ENCODE measurements around the gene ADAM19.

ADAM19 gene

GRCh38 chr5:157596487-157596886 lies 20.9 kb upstream of the ADAM19 start:
- no peak for DNase-seq (ENCODE audit: low spot score)

DNA sequence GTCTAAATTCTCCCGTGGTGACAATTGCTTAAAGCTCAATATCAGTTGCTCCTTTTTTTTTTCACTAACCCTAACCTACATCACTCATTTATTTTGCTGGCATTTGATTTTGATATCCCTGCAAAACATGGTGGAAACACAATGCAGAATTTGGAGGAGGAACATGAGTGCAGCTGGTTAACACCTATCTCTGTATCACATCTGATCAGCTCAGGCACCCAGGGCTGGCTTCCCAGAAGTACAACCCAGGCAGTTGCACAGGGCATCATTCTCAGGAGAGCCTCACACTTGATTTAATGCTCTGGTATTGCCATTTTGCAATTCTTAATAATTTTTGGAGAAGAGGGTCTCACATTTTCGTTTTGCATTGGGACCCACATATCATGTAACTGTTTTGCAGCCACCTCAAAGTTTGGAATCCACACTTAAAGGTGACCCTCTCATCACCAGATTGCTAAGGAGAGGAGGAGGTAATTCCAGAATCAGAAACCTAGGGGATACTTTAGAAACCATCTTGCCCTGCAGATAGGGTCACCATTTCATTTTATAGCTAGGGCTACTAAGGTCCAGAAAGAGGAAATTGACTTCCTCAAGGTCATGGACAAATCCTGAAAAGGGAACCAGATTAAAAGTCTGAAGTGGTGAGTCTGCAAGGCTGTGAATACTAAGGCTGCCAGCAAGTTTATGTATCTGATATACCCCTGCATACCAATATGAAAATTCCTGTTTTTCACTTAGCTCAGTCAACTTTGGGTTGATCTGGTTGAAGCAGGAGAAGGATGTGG lies 19.3 kb upstream of the ADAM19 start:
- DNase-seq (ENCODE audit: low spot score) = no peak

GRCh38 chr5:157594257-157594656 lies 18.7 kb upstream of the ADAM19 start:
- DNase-seq (ENCODE audit: low spot score) = no peak

DNA sequence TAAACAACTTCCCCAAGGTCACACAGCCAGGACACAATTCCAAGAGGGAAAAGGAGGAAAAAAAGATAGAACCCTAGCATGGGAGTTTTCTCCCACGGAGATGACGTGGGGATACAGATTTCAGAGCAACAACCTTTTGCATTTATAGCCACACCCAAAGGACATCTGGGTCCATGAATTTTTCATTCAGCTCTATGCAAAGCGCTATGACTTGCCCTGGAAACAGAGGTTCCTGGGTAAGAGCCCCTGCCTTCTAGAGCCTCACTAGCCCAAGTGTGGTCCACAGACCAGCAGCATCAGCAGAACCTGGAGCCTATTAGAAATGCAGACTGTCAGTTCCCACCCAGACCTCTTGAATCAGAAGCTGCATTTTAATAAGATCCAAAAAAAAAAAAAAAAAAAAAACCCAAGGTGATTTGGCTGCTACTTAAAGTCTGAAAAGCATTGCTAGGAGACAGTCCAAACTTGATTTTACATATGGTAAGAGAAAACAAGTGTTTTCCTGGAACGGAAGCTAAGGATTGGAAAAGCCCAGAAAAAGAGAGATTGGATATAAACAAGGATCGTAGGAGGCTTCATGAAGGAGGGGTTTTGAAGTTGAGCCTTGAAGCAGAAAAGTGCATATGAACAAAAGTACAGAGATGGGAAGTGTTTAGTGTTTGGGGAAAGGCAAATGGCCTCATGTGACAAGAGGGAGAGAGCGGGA lies 17.6 kb upstream of the ADAM19 start:
- no peak for DNase-seq (ENCODE audit: low spot score)

GRCh38 chr5:157592594-157592993 lies 17.0 kb upstream of the ADAM19 start:
- DNase-seq (ENCODE audit: low spot score) = no peak

- no peak for DNase-seq (ENCODE audit: low spot score)
These were observed 14.9 kb upstream of the ADAM19 start for GRCh38 chr5:157590478-157590877.

DNA sequence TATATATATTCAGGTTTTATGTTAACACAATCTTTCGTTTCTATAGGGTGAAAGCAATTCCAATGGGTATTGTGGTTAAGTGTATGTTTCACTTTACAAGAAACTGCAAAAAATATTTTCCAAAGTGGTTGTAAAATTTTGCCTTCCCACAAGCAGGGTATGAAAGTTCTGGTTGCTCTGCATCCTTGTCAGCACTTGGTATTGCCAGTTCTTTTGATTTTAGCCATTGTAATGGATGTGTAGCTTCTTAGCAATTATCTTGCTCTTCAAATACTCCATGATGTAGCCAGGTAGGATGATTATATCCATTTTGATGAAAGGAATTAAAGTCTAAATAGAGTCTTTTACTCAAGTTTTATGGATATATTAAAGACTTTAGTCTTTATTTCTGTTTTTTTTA lies 9.1 kb upstream of the ADAM19 start:
- DNase-seq (ENCODE audit: low spot score) = no peak

GRCh38 chr5:157582731-157583620 lies 7.4 kb upstream of the ADAM19 start:
- no peak for DNase-seq (ENCODE audit: low spot score)

DNA sequence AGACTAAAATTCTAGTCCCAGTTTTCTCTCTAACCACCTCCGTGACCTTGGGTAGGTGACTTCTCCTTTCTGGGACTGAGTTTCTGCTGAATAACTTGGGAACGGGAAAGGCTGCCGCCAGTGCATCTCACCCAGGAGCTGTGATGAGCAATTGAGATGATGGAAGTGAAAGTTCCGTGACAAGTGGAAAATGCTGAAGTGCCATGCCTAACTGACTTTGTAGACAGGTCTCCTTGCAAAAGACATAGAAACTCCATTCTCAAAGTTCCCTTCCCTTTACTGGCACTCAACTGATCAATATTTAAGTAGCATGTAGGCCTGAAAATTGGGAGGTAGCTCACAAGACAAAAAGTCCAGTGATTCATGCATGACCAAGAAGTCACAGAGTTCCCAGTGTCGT lies 6.3 kb upstream of the ADAM19 start:
- DNase-seq (ENCODE audit: low spot score) = no peak

- no peak for DNase-seq (ENCODE audit: low spot score)
These were observed 2.7 kb upstream of the ADAM19 start for GRCh38 chr5:157578079-157578780.

DNA sequence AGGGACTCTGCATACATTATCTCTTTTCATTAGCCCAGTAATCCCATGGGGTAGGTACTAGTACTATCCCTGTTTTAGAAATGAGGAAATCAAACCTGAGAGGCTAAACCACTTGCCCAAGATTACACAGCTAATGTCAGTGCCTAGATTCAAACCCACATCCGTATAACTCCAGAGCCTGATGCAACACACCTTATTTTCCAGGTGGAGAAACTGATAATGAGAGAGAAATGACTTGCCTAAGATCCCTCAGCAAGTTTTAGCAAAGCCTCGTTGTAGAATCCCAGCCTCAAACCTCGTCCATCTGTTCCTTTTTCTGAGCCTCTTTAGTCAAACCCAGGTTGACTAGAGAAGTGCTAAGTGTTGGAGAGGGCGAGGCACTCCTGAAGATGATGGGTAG lies 1.1 kb upstream of the ADAM19 start:
- no peak for DNase-seq (ENCODE audit: low spot score)

DNA sequence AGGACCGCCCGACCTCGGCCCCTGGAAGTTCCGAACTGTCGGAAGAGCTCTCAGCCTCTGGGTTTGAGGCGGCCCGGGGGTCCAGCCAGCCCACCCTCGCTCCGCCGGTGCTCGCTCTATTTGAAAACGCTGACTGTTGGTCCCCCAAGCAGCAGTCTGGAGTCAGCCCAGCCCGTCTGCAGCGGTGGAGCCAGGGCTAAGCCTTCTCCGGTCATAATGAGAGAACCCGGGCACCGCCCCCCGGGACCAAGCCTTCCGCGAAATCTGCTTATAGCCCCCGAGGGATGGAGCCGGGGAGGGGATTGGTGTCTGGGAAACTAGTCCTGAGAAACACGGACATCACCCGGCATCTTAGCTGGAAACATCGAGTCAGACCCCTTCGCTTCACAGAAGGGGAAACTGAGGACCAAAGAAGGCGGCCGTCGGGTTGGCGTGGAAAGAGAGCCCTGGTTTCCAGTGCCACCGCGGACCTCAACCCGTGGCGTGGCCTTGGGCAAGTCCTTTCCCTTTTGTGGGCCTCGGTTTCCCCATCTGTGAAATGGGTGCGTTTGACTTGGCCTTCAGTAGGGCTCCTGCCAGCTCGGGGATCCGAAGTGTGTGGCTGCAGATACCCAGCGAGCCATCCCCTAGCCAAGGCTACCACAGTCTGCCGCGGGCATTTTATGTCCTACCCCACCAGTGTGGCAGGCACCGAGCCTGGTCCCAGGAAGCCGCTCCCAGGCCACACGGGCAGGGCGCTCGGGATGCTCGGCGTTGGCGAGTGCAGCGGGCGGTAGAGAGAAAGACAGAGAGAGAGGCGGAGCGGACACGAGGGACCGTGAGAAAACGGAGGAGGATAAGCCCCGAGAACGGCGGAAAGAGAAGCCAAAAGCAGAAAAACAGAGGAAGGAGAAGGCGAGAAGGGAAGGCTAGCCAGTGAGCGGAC lies 857 bp downstream of the ADAM19 start:
- DNase-seq (ENCODE audit: low spot score) = peak; percentile 46

DNA sequence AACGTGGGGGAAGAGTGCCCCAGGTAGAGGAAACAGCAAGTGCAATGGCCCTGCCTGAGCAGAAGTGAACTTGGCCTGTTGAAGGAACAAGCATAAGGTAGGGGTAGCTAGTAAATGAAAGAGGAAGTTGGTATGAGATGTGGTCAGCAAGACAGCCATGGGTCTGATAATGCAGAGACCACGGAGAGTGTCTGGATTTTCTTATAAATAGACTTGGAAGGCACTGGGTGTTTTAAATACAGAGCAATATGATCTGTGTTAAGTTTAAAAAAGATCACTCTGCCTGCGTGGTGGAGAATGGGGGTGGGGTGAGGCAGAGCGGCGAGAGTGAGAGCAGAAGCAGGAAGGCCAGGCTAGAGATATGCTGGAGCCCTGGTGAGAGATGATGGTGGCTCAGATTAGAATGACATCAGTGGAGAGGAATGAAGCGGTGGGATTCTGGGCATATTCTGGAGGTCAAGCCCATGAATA lies 4.2 kb downstream of the ADAM19 start:
- DNase-seq (ENCODE audit: low spot score) = peak; percentile 55

DNA sequence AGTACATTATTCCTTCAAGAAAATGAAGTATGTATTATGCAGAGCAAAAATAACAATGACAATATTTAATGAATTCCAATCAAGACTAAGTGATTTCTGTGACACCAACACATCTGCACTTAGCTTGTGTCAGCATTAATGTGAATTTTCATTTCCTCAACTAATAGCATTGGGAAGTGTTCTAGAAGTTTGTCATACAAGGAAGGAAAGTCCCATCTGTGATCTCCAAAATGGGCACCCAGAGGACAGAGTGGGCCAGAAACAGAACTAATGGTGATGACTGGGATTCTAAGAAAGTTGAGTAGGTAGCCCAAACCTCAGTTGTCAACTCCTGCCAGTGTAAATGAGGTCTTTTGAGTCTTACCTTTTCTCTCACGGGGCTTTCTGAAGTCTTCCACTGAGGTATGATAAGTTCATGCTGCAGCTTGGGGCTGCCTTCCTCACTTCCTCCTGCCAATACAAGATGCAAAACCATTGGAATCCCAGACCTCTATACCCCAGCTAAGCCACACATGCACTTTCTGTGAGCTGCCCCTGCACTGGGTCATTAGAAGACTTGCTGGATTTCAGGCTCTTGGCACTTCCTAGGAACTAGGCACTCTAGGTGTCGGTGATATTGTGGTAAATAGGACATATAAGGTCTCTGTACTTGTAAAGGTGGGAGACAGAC lies 4.9 kb downstream of the ADAM19 start:
- no peak for DNase-seq (ENCODE audit: low spot score)

DNA sequence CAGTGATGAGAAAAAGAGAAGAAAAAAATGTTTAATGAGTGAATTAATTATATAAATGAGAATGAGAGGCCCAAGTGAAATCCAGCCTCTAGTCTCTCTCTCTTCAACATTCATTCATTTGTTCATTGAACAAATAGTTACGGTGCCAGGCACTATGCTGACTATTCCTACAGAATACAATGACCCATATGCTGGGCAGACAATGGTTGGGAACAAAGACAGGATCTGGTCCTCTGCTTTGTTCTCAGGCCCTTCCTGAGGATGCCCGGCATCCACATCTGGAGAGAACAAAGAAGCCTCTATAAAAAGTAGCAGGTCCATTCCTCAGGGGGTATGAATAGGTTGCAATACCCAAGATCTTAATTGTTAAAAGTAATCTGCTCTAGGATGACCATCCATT lies 6.9 kb downstream of the ADAM19 start:
- no peak for DNase-seq (ENCODE audit: low spot score)

DNA sequence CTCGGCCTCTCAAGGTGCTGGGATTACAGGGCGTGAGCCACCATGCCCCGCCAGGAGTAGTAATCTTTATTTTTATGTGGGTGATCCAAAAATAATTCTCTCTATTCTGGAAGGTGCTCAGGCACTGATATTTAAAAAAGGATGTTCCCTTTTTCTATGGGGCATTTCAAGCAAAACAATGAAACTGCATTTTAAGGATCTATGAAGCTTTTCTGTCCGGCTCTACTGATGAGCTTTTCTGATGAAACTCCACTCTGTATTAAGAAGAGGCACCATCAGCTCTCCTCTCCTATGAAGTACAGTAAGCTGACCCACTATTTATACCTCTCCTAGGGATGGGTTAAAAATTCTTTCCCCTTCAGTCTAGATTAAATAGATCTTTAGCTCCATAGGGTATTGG lies 7.4 kb downstream of the ADAM19 start:
- no peak for DNase-seq (ENCODE audit: low spot score)

- DNase-seq (ENCODE audit: low spot score) = no peak
These were observed 8.6 kb downstream of the ADAM19 start for GRCh38 chr5:157566902-157567489.

DNA sequence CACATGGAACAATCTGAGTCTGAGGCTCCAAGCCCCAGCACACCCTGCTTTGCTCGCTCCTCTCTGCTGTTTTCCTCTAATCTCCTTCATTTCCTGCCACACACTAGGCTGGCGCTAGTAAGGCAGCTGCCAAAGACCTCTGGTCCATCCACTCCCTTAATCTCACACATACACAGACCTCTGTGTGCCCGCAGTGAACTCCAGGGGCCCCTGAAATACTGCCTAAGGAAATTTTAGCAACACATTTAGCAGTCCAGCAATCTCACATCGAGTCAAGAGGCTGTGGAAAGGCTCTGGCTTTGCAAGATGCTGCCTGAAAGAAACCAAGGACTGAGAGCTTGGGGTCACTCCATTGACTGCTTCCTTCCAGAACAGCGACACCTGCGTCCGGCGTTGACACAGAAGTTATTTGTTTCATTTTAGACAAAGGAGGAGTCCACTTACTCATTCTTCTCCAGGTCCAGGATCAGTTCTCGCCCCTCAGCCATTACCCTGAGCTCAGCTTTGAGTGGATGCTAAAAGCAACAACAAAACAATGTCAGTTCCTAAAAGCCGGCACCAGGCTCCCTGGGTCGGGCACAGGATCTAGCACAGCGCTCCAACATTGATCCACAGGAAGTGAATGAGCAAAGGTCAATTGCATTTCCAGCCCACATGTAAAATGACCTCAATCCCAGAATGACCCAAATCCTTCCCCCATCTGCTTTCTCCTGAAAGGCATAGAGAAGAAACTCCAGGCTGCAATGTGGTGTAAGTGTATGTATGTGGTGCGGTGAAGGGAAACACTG lies 11.5 kb downstream of the ADAM19 start:
- no peak for DNase-seq (ENCODE audit: low spot score)

GRCh38 chr5:157563373-157563928 lies 12.1 kb downstream of the ADAM19 start:
- DNase-seq (ENCODE audit: low spot score) = peak; percentile 76

All from AG08396 (cell line).